Muscle layer of duodenum (tissue), 2 donors: ENCODE measurements around the gene STARD9.

Experiments
- H3K27ac ChIP-seq: one replicate; pipeline ENCODE4 v1.7.0; 2013; ENCODE audit warnings: mild to moderate bottlenecking, low read length
- H3K27me3 ChIP-seq: one replicate; pipeline ENCODE4 v1.7.0; 2013; ENCODE audit warnings: low read depth, mild to moderate bottlenecking, control low read depth, low read length
- H3K36me3 ChIP-seq, 2 donors: one replicate each; pipeline ENCODE4 v1.7.0; 2013; ENCODE audit warnings: low read length in 2 of 2, control low read depth in 1 of 2, mild to moderate bottlenecking in 1 of 2; ENCODE audit not compliant: insufficient read depth in 2 of 2, control insufficient read depth in 1 of 2
- H3K4me1 ChIP-seq, 2 donors: one replicate each; pipeline ENCODE4 v1.7.0; 2013; ENCODE audit warnings: low read length in 2 of 2, mild to moderate bottlenecking in 2 of 2, control low read depth in 1 of 2, moderate library complexity in 1 of 2; ENCODE audit not compliant: insufficient read depth in 2 of 2, control insufficient read depth in 1 of 2
- H3K4me3 ChIP-seq, 2 donors: one replicate each; pipeline ENCODE4 v1.7.0; 2013; ENCODE audit warnings: low read length in 2 of 2, low read depth in 1 of 2, mild to moderate bottlenecking in 1 of 2
- H3K9me3 ChIP-seq, 2 donors: one replicate each; pipeline ENCODE4 v1.7.0; 2013; ENCODE audit warnings: low read length in 2 of 2, control low read depth in 1 of 2, mild to moderate bottlenecking in 1 of 2; ENCODE audit not compliant: control insufficient read depth in 1 of 2
- donor health status: healthy.

STARD9 gene

DNA sequence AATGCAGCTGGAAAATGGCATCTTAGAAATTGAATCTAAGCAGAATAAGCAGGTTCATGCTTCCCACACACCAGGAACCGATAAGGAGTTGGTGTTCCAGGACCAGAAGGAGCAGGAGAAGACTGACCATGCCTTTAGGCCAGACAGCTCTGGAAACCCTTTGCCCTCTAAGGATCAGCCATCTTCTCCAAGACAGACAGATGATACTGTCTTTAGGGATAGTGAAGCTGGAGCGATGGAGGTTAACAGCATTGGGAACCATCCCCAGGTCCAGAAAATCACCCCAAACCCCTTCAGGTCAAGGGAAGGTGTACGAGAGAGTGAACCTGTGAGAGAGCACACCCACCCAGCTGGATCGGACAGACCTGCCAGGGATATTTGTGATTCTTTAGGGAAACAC lies 112.3 kb downstream of the STARD9 start:
- no peak overlapping the region for H3K4me3 ChIP-seq
- peaks cover 73 to 91% of the 10 kb centered on the region in 2 donors for H3K36me3 ChIP-seq

GRCh38 chr15:42688301-42688700 lies 112.9 kb downstream of the STARD9 start:
- H3K4me3 ChIP-seq: no peak overlapping the region
- H3K9me3 ChIP-seq: no peaks in the 10 kb centered on the region
- H3K27me3 ChIP-seq: no peaks in the 10 kb centered on the region
- no peaks in the 10 kb centered on the region for H3K4me1 ChIP-seq
- H3K36me3 ChIP-seq: peaks cover 73 to 93% of the 10 kb centered on the region in 2 donors
- no peak overlapping the region for H3K27ac ChIP-seq

More for the DNA sequence above, 112.3 kb downstream of the STARD9 start:
- Histone ChIP-seq H3K27ac (no peak overlapping the region), H3K27me3 (no peaks in the 10 kb centered on the region), H3K9me3 (no peaks in the 10 kb centered on the region), H3K4me1 (no peaks in the 10 kb centered on the region)

- H3K4me1 ChIP-seq: peaks cover 0 to 5% of the 10 kb centered on the region in 2 donors
- no peak overlapping the region for H3K27ac ChIP-seq
- no peaks in the 10 kb centered on the region for H3K9me3 ChIP-seq
- H3K36me3 ChIP-seq: peaks cover 70 to 94% of the 10 kb centered on the region in 2 donors
- H3K4me3 ChIP-seq: no peak overlapping the region
- no peaks in the 10 kb centered on the region for H3K27me3 ChIP-seq
Observed at GRCh38 chr15:42691308-42691707, 115.9 kb downstream of the STARD9 start.

GRCh38 chr15:42691770-42692169 lies 116.4 kb downstream of the STARD9 start:
- Histone ChIP-seq H3K27ac (no peak overlapping the region), H3K4me3 (no peak overlapping the region), H3K36me3 (peaks cover 70 to 94% of the 10 kb centered on the region in 2 donors), H3K27me3 (no peaks in the 10 kb centered on the region), H3K4me1 (peaks cover 0 to 5% of the 10 kb centered on the region in 2 donors), H3K9me3 (no peaks in the 10 kb centered on the region)

DNA sequence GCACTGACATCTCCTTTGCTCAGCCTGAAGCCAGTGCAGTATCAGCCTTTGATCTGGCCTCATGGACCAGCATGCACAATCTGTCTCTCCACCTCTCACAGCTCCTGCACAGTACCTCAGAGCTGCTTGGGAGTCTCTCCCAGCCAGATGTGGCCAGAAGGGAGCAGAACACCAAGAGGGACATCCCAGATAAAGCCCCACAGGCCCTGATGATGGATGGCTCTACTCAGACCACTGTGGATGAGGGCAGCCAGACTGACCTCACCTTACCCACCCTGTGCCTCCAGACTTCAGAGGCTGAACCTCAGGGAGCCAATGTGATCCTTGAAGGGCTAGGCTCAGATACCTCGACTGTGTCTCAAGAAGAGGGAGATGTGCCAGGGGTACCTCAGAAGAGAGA lies 117.1 kb downstream of the STARD9 start:
- Histone ChIP-seq H3K27ac (no peak overlapping the region), H3K4me1 (peaks cover 0 to 5% of the 10 kb centered on the region in 2 donors), H3K27me3 (no peaks in the 10 kb centered on the region), H3K9me3 (no peaks in the 10 kb centered on the region), H3K4me3 (no peak overlapping the region), H3K36me3 (peaks cover 71 to 93% of the 10 kb centered on the region in 2 donors)

GRCh38 chr15:42692997-42693396 lies 117.6 kb downstream of the STARD9 start:
- Histone ChIP-seq H3K9me3 (no peaks in the 10 kb centered on the region), H3K27ac (no peak overlapping the region)

GRCh38 chr15:42693496-42693895 lies 118.1 kb downstream of the STARD9 start:
- Histone ChIP-seq H3K27ac (no peak overlapping the region), H3K36me3 (peaks cover 62 to 89% of the 10 kb centered on the region in 2 donors), H3K4me1 (peaks cover 0 to 5% of the 10 kb centered on the region in 2 donors), H3K9me3 (no peaks in the 10 kb centered on the region), H3K4me3 (no peak overlapping the region), H3K27me3 (no peaks in the 10 kb centered on the region)

More at GRCh38 chr15:42692997-42693396, 117.6 kb downstream of the STARD9 start:
- H3K36me3 ChIP-seq: peaks cover 67 to 93% of the 10 kb centered on the region in 2 donors
- H3K4me1 ChIP-seq: peaks cover 0 to 5% of the 10 kb centered on the region in 2 donors
- H3K27me3 ChIP-seq: no peaks in the 10 kb centered on the region
- H3K4me3 ChIP-seq: no peak overlapping the region

- H3K36me3 ChIP-seq: peaks cover 58 to 85% of the 10 kb centered on the region in 2 donors
- no peaks in the 10 kb centered on the region for H3K27me3 ChIP-seq
- H3K9me3 ChIP-seq: no peaks in the 10 kb centered on the region
- no peak overlapping the region for H3K4me3 ChIP-seq
- no peak overlapping the region for H3K27ac ChIP-seq
- H3K4me1 ChIP-seq: peaks cover 0 to 5% of the 10 kb centered on the region in 2 donors
Observed at GRCh38 chr15:42693942-42694341, 118.5 kb downstream of the STARD9 start.

- no peak overlapping the region for H3K27ac ChIP-seq
- no peak overlapping the region for H3K4me3 ChIP-seq
- H3K36me3 ChIP-seq: peaks cover 53 to 80% of the 10 kb centered on the region in 2 donors
- peaks cover 0 to 5% of the 10 kb centered on the region in 2 donors for H3K4me1 ChIP-seq
- H3K27me3 ChIP-seq: no peaks in the 10 kb centered on the region
- H3K9me3 ChIP-seq: no peaks in the 10 kb centered on the region
Observed at GRCh38 chr15:42694398-42694797, 119.0 kb downstream of the STARD9 start.

- H3K4me1 ChIP-seq: peaks cover 0 to 5% of the 10 kb centered on the region in 2 donors
- no peaks in the 10 kb centered on the region for H3K27me3 ChIP-seq
- H3K9me3 ChIP-seq: no peaks in the 10 kb centered on the region
- no peak overlapping the region for H3K4me3 ChIP-seq
- H3K36me3 ChIP-seq: peaks cover 47 to 75% of the 10 kb centered on the region in 2 donors
- no peak overlapping the region for H3K27ac ChIP-seq
Observed at GRCh38 chr15:42695527-42696071, 120.2 kb downstream of the STARD9 start.

GRCh38 chr15:42696626-42697025 lies 121.2 kb downstream of the STARD9 start:
- Histone ChIP-seq H3K4me1 (peaks cover 0 to 5% of the 10 kb centered on the region in 2 donors), H3K9me3 (no peaks in the 10 kb centered on the region), H3K27me3 (no peaks in the 10 kb centered on the region), H3K36me3 (peaks cover 45 to 75% of the 10 kb centered on the region in 2 donors), H3K4me3 (no peak overlapping the region), H3K27ac (no peak overlapping the region)

DNA sequence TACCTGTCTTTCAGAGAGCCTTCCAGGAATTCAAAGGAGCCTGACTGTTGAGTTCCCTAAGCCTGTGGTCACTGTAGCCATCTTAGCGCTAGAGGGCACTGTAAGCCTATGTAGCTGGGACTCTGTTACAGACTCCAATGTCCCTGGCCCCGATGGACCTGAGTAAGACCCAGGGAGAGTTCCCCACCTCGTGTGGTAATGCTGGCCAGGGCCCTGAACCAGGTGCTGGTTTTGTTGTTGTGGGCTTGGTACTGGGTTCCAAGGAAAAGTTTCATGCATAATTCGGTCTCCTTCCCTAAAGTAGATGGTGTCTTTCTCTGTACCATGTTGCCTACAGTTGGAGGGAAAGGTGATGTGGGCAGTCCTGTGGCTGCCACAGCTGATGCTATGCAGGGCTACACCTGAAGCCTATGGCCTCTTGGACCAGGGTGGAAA lies 129.1 kb downstream of the STARD9 start:
- no peaks in the 10 kb centered on the region for H3K27me3 ChIP-seq
- H3K27ac ChIP-seq: no peak overlapping the region
- no peak overlapping the region for H3K4me3 ChIP-seq
- H3K36me3 ChIP-seq: peaks cover 0 to 15% of the 10 kb centered on the region in 2 donors
- no peaks in the 10 kb centered on the region for H3K9me3 ChIP-seq
- peaks cover 0 to 3% of the 10 kb centered on the region in 2 donors for H3K4me1 ChIP-seq
